ENCODE data around the gene BRCA1. TPM values are rescaled to one million over a fixed set of nuclear protein-coding genes. Genes with fewer than 3 reads are reported as not detected.

The BRCA1 gene
- total RNA-seq, 1 donor from 2014 or later, result 11.3 TPM

DNA sequence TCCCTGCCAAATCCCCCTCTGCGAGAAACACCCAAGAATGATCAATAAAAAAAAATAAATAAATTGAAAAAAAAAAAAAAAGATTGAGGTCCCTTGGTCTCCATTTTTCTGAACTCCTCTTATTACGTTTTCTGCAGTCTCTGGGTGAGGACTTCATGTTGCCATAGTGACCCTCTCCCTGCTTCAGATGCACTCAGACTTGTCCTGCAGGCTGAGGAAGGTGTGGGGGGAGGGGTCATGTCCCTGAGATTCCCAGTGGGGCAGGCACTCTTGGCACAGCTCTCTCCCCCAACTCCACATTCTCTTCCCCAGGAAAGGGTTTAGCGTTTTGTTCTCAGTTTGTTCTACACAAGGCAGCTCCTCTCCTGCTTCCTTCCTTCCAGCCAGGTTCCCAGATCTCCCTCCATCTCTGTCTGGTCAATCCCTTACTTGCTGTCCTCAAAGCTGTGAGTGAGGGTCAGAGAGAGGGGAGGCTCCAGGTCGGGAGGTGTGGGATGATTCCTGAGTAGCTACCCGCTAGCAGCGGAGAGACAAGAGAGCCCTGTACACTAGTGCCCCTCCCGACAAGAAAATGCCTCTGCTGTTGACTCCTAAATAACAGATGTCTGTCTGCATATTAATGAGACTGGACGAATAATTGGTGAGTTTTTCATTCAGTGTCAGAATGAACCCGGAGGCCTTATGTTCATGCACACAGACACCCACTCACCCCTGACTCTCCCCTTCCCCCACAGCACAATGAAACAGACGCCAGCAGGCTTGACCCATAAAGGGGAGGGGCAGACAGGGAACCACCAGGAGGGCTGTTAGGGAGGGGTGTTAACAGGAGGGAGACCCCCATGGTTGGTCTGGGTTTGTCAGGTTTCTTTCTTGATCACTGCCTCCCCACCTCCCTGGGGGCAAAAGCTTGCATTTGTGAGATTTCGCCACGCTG lies 90.9 kb downstream of the BRCA1 start:
- peaks cover 14% of the 10 kb centered on the region for H3K9me3 Mint-ChIP-seq (ENCODE audit: unreplicated experiment)
- peak overlapping the region; percentile 98 for H3K27ac Mint-ChIP-seq (ENCODE audit: unreplicated experiment)
- DNase-seq, result peak; percentile 69
- peak overlapping the region; percentile 89 for H3K4me3 Mint-ChIP-seq (ENCODE audit: unreplicated experiment)
- H3K36me3 Mint-ChIP-seq (ENCODE audit: unreplicated experiment), result no peaks in the 10 kb centered on the region
- peaks cover 48% of the 10 kb centered on the region for H3K4me1 Mint-ChIP-seq (ENCODE audit: low read depth, unreplicated experiment)
- TF ChIP-seq CTCF (IDR thresholded peaks at IDR 0.05; ENCODE audit: partially characterized antibody, unreplicated experiment), result no peak
- H3K27me3 Mint-ChIP-seq (ENCODE audit: unreplicated experiment), result peaks cover 3% of the 10 kb centered on the region

GRCh38 chr17:43031666-43032065 lies 93.5 kb downstream of the BRCA1 start:
- Mint-ChIP-seq H3K4me3 (ENCODE audit: unreplicated experiment) (peak overlapping the region; percentile 46), H3K4me1 (ENCODE audit: low read depth, unreplicated experiment) (peaks cover 57% of the 10 kb centered on the region), H3K27me3 (ENCODE audit: unreplicated experiment) (peaks cover 3% of the 10 kb centered on the region), H3K36me3 (ENCODE audit: unreplicated experiment) (no peaks in the 10 kb centered on the region), H3K27ac (ENCODE audit: unreplicated experiment) (no peak overlapping the region), H3K9me3 (ENCODE audit: unreplicated experiment) (peaks cover 12% of the 10 kb centered on the region)
- DNase-seq, result no peak
- TF ChIP-seq CTCF (IDR thresholded peaks at IDR 0.05; ENCODE audit: partially characterized antibody, unreplicated experiment), result no peak

DNA sequence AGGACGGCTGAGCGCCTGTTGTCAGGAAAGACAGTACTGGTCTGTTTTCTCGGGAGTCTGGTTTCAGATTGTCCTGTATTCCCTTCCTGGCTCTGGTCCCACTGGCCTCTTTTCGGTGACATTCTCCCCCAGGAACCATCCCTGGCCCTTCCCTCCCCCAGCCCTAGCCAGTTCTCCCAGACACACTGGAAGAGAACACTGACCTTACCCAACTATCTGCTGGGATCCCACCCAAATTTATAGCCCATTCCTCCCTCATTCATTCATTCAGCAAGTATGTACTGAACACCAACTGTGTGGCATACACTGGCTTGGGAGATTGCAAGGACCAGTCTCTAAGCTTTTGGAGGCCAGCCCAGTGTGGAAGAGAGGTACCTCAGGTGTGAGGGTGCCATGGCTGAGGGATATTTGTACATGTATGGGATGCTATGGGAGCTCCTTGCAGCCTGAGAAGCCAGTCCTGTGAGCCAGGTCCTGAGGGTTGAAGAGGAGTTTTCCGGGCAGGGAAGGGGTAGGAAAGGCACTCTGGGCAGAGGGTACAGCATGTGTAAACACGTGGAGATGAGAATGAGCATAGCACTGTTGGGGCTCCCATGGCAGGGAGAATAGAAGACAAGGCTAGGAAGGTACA lies 94.9 kb downstream of the BRCA1 start:
- peaks cover 12% of the 10 kb centered on the region for H3K9me3 Mint-ChIP-seq (ENCODE audit: unreplicated experiment)
- DNase-seq, result no peak
- peak overlapping the region; percentile 75 for H3K27ac Mint-ChIP-seq (ENCODE audit: unreplicated experiment)
- peak overlapping the region; percentile 40 for H3K4me3 Mint-ChIP-seq (ENCODE audit: unreplicated experiment)
- peaks cover 2% of the 10 kb centered on the region for H3K27me3 Mint-ChIP-seq (ENCODE audit: unreplicated experiment)
- H3K4me1 Mint-ChIP-seq (ENCODE audit: low read depth, unreplicated experiment), result peaks cover 54% of the 10 kb centered on the region
- TF ChIP-seq CTCF (IDR thresholded peaks at IDR 0.05; ENCODE audit: partially characterized antibody, unreplicated experiment), result no peak
- H3K36me3 Mint-ChIP-seq (ENCODE audit: unreplicated experiment), result no peaks in the 10 kb centered on the region

DNA sequence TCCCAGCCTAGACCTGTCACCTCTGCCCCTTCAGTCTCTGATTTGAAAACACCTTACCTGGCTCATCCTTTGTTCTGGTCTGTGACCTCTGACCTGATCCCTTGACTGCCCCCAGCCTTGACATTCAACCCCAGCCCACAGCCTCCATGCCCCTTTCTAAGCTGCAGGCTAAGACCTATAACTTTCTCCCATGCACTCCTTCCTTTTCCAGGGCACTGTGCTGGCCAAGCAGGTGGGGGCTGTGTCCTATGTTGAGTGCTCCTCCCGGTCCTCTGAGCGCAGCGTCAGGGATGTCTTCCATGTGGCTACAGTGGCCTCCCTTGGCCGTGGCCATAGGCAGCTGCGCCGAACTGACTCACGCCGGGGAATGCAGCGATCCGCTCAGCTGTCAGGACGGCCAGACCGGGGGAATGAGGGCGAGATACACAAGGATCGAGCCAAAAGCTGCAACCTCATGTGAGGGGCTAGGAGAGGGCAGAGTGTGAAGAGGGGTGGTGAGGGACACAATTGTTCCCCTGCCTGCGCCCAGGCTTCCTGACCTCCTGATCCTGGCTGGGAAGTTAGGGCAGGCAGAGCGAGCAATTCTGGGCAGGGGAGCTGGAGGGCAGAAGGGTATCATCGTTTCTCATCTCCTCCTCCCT lies 96.8 kb downstream of the BRCA1 start:
- Mint-ChIP-seq H3K4me3 (ENCODE audit: unreplicated experiment) (peak overlapping the region; percentile 71), H3K9me3 (ENCODE audit: unreplicated experiment) (peaks cover 4% of the 10 kb centered on the region), H3K4me1 (ENCODE audit: low read depth, unreplicated experiment) (peaks cover 42% of the 10 kb centered on the region), H3K27ac (ENCODE audit: unreplicated experiment) (peak overlapping the region; percentile 67), H3K27me3 (ENCODE audit: unreplicated experiment) (peaks cover 8% of the 10 kb centered on the region), H3K36me3 (ENCODE audit: unreplicated experiment) (no peaks in the 10 kb centered on the region)
- DNase-seq, result no peak
- no peak for TF ChIP-seq CTCF (IDR thresholded peaks at IDR 0.05; ENCODE audit: partially characterized antibody, unreplicated experiment)

Data from glutamatergic neuron (in vitro differentiated cells).